Progenitor cell of endocrine pancreas (in vitro differentiated cells): ENCODE measurements around the gene ERC1. TPM values are rescaled to one million over a fixed set of nuclear protein-coding genes. Genes with fewer than 3 reads are reported as not detected.

Source experiments
- DNase-seq: peaks from one replicate; pipeline ENCODE4 v3.0.0; 2021; ENCODE audit warnings: low spot score; ENCODE audit not compliant: unreplicated experiment
- H3K27ac Mint-ChIP-seq: 2 replicates; pipeline ENCODE4 v1.8.0; 2021; ENCODE audit warnings: mild to moderate bottlenecking, moderate library complexity, mixed read lengths
- H3K27me3 Mint-ChIP-seq: 2 replicates; pipeline ENCODE4 v1.8.0; 2021; ENCODE audit warnings: mixed read lengths
- H3K36me3 Mint-ChIP-seq: 2 replicates; pipeline ENCODE4 v1.8.0; 2022; ENCODE audit warnings: mixed read lengths; ENCODE audit not compliant: insufficient read depth
- H3K4me1 Mint-ChIP-seq: 2 replicates; pipeline ENCODE4 v1.8.0; 2021; ENCODE audit warnings: low read depth, mixed read lengths
- H3K4me3 Mint-ChIP-seq: 2 replicates; pipeline ENCODE4 v1.8.0; 2021; ENCODE audit warnings: low read depth, mild to moderate bottlenecking, moderate library complexity, mixed read lengths
- H3K9me3 Mint-ChIP-seq: 2 replicates; pipeline ENCODE4 v1.8.0; 2021; ENCODE audit warnings: low read depth, mixed read lengths
- total RNA-seq: library from RNA; stranded (reverse); gene quantifications from 2 replicates; pipeline ENCODE4 v1.2.1, GENCODE V29; 2021
- TF ChIP-seq, protein P1 (sequence below): fragments of 200-600 bp; sonication (generic); IDR thresholded peaks from one replicate; pipeline ENCODE4 v1.5.0; 2021; ENCODE audit warnings: antibody characterized with exemption, mild to moderate bottlenecking; ENCODE audit not compliant: unreplicated experiment

The ERC1 gene
- total RNA-seq, 1 donor from 2014 or later: 146 TPM

DNA sequence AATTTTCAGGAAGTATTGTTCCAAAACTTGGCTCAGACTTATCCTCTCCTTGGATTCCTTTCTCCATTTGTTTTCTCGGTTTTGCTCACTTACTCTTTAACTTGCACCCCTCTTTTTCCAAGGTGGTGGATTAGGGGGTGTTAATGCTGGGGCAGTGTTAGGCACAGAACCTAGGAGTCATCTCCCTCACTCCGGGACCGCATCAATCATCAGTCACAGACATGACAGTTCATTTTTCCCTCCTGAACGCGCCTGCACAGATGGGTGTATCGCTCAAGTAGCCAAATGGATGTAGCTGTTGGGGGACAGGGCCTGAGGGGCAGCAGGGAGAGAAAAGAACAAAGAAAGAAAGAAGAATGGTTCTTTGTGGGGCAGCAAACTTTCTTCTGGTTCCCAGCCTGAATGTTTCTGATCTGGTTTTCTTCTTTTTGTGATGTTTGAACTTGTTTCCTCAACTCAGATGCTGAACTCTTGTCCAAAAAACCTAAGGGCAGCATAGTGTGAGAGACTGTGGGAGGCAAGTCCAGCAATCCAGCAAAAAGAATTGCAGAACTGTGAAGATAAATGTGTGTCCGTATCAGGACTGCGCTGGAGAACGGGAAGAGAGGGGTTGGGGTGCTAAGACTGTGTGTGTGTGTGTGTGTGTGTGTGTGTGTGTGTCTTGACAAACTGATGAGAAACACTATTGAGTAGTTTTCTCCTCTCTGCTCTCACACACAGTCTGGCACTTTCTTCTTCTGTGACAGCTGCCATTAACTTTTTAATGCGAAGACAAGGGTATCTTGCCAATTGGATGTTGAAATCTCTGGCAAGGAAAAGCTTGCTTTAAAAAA lies 472.3 kb downstream of the ERC1 start:
- Mint-ChIP-seq H3K9me3 (peaks cover 16% of the 10 kb centered on the region), H3K36me3 (peaks cover 39% of the 10 kb centered on the region), H3K27me3 (no peaks in the 10 kb centered on the region), H3K4me3 (no peak overlapping the region), H3K4me1 (peaks cover 9% of the 10 kb centered on the region), H3K27ac (no peak overlapping the region)
- TF ChIP-seq, protein P1, sequence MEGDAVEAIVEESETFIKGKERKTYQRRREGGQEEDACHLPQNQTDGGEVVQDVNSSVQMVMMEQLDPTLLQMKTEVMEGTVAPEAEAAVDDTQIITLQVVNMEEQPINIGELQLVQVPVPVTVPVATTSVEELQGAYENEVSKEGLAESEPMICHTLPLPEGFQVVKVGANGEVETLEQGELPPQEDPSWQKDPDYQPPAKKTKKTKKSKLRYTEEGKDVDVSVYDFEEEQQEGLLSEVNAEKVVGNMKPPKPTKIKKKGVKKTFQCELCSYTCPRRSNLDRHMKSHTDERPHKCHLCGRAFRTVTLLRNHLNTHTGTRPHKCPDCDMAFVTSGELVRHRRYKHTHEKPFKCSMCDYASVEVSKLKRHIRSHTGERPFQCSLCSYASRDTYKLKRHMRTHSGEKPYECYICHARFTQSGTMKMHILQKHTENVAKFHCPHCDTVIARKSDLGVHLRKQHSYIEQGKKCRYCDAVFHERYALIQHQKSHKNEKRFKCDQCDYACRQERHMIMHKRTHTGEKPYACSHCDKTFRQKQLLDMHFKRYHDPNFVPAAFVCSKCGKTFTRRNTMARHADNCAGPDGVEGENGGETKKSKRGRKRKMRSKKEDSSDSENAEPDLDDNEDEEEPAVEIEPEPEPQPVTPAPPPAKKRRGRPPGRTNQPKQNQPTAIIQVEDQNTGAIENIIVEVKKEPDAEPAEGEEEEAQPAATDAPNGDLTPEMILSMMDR: no peak
- no peak for DNase-seq

DNA sequence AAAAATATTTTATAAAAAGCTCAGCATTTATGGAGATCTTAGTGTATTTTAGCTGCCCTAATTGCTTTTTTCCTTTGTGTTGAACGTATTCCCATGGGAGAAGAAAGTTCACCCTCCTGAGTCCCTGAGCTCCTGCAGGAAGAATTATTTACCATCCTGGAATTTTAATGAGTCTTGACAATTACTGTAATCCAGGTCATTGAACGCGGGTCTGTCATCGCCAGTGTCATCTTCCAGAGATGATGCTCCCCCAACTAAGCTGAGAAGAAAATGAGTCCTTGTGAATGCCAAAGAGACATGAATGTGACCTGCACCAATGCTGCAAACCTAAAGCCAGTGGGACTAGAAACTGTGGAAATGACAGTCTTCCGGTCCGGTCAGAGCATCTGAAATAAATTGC lies 473.9 kb downstream of the ERC1 start:
- Mint-ChIP-seq H3K27me3 (no peaks in the 10 kb centered on the region), H3K36me3 (peaks cover 33% of the 10 kb centered on the region), H3K27ac (no peak overlapping the region), H3K4me3 (no peak overlapping the region), H3K9me3 (peaks cover 16% of the 10 kb centered on the region), H3K4me1 (peaks cover 9% of the 10 kb centered on the region)
- TF ChIP-seq, protein P1: no peak
- DNase-seq: no peak

DNA sequence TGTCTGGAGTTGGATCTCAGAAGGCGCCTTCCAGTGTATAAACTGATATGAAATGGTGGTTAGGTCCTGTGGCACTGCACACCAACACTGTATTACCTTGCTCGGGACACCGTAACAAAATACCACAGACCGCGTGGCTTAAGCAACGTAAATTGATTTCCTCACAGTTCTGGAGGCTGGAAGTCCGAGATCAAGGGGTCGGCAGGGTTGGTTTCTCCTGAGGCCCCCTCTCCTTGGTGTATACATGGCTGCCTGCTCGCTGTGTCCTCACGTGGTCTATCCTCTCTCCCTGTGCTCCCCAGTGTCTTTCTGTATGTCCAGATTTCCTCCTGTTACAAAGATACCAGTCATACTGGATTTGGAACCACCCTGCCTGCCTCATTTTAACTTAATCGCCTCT lies 475.0 kb downstream of the ERC1 start:
- peaks cover 30% of the 10 kb centered on the region for H3K36me3 Mint-ChIP-seq
- H3K9me3 Mint-ChIP-seq: peaks cover 10% of the 10 kb centered on the region
- H3K27me3 Mint-ChIP-seq: no peaks in the 10 kb centered on the region
- H3K4me1 Mint-ChIP-seq: peaks cover 9% of the 10 kb centered on the region
- no peak overlapping the region for H3K4me3 Mint-ChIP-seq
- H3K27ac Mint-ChIP-seq: peak overlapping the region; percentile 7
- TF ChIP-seq, protein P1: no peak
- DNase-seq: no peak

DNA sequence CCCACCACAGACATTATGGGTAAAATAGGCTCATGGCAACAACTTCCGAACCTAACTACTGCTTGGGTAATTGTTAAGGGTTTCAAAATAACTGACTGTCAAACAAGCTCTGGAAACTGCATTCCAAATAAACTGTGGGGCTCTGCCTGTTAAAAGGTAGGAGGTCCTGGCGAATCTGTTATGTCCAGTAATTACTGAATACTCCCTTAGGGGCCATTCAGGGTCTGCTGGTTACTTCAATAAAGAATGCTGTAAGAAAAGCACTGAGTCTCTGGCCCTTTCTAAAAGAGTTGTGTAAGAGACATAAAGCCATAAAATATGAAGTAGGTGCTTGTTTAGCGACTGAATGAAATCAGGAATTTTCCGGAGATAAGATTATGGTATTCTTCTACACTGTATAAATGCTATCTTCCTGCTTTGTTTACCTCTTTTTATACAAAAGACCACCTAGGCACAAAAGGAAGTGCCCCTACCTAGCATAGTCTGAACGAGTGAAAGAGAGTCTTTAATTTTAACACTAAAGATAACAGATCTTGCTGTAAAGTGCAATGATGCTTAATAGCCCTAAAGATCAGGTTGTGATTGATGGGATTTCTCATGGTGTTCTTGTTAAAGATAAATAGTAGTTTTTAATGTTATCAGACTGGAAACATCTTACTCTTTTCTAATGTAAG lies 475.6 kb downstream of the ERC1 start:
- TF ChIP-seq, protein P1: no peak
- Mint-ChIP-seq H3K4me1 (peaks cover 9% of the 10 kb centered on the region), H3K27ac (peak overlapping the region; percentile 7), H3K9me3 (peaks cover 6% of the 10 kb centered on the region), H3K4me3 (no peak overlapping the region), H3K36me3 (peaks cover 27% of the 10 kb centered on the region), H3K27me3 (no peaks in the 10 kb centered on the region)
- no peak for DNase-seq

DNA sequence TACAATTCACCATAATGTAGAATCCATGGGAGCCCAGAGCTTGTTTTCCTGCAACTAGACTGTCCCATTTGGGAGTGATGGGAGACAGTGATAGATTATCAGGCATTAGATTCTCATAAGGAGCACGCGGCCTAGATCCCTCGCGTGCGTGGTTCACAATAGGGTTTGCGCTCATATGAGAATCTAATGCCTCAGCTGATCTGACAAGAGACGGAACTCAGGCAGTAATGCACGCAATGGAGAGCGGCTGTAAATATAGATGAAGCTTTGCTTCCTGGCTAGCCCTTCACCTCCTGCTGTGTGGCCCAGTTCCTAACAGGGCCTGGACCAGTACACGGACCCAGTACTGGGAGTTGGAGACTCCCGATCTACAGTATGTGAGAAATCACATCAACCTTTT lies 476.7 kb downstream of the ERC1 start:
- DNase-seq: no peak
- H3K27ac Mint-ChIP-seq: no peak overlapping the region
- TF ChIP-seq, protein P1: no peak
- H3K9me3 Mint-ChIP-seq: no peaks in the 10 kb centered on the region
- H3K4me3 Mint-ChIP-seq: no peak overlapping the region
- H3K4me1 Mint-ChIP-seq: peaks cover 9% of the 10 kb centered on the region
- peaks cover 19% of the 10 kb centered on the region for H3K36me3 Mint-ChIP-seq
- no peaks in the 10 kb centered on the region for H3K27me3 Mint-ChIP-seq
